ENCODE measurements around the gene FOXF1. TPM values are rescaled to one million over a fixed set of nuclear protein-coding genes. Genes with fewer than 3 reads are reported as not detected.

The FOXF1 gene
- total and polyA plus RNA-seq, 4 donors = 0.66 to 1.7 (median 1.1) TPM

DNA sequence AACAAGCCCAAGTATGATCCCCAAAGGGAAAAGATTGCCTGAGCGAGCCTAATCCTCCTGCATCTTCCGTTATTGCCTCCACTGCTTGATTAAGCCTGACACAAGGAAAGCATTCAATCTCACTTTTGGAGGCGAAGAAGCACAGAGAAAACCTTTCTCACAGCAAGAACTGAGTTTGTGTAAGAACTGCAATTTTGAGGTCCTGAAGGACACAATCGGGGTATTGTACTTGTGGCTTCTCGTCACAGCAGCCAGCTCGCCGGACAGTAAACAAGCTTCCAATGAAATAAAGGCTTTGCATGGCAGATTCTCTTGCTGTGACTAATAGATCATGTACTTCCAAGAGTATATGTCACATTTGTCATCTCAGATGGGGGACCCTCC lies 18.7 kb upstream of the FOXF1 start:
- no peak overlapping the region for H3K4me3 ChIP-seq (ENCODE audit: low read depth, low read length)
- peak in 2 of 6 donors; percentile 53 to 57 for DNase-seq (ENCODE audit: low read depth in 4 of 6, low spot score in 6 of 6)
- H3K36me3 ChIP-seq (ENCODE audit: control insufficient read depth, insufficient read depth, low read length) = no peaks in the 10 kb centered on the region
- H3K9me3 ChIP-seq (ENCODE audit: control insufficient read depth, insufficient read depth, low read length) = no peaks in the 10 kb centered on the region
- H3K27me3 ChIP-seq (ENCODE audit: control insufficient read depth, insufficient read depth, low read length) = peaks cover 80% of the 10 kb centered on the region
- 17% methylated on average over 3 of the region's 7 CpGs for WGBS (ENCODE audit: insufficient coverage)
- H3K27ac ChIP-seq (ENCODE audit: low read depth, low read length) = no peak overlapping the region
- peaks cover 23% of the 10 kb centered on the region for H3K4me1 ChIP-seq (ENCODE audit: control insufficient read depth, insufficient read depth, low read length)

DNA sequence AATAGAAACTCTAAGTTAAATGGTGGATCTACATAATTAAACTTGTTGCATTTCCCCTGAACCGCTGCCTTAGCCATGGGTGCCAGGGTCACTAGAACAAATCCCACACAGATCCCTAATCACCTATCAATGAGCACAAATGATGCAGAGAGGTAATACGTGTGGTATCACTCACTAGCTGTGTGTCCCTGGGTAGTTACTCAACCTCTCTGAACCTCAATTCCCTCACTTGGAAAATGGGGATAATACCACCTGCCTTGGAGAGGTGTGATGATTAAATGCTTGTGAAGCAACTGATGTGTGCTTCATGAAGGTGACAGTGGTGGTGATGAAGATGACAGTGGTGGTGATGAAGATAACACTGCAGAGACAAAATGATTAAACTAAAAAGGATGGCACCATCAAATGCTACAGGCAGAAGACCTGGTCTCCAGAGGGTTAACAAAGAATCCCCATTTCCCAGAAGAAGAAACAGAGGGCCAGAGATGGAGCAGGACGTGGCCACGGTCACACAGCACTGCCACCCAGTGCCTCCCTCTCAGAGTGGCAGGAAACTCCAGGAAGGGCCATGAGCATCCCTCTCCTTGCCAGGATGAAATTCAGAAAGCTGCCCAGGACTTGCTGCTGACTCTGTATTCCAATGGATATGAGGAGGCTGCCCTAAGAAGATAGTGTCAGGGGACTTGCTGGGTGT lies 17.9 kb upstream of the FOXF1 start:
- 42% methylated on average over 2 of the region's 4 CpGs for WGBS (ENCODE audit: insufficient coverage)
- peaks cover 85% of the 10 kb centered on the region for H3K27me3 ChIP-seq (ENCODE audit: control insufficient read depth, insufficient read depth, low read length)
- H3K4me1 ChIP-seq (ENCODE audit: control insufficient read depth, insufficient read depth, low read length) = peaks cover 23% of the 10 kb centered on the region
- no peaks in the 10 kb centered on the region for H3K36me3 ChIP-seq (ENCODE audit: control insufficient read depth, insufficient read depth, low read length)
- no peak for DNase-seq (ENCODE audit: low read depth in 4 of 6, low spot score in 6 of 6)
- no peak overlapping the region for H3K4me3 ChIP-seq (ENCODE audit: low read depth, low read length)
- H3K27ac ChIP-seq (ENCODE audit: low read depth, low read length) = no peak overlapping the region
- H3K9me3 ChIP-seq (ENCODE audit: control insufficient read depth, insufficient read depth, low read length) = no peaks in the 10 kb centered on the region

DNA sequence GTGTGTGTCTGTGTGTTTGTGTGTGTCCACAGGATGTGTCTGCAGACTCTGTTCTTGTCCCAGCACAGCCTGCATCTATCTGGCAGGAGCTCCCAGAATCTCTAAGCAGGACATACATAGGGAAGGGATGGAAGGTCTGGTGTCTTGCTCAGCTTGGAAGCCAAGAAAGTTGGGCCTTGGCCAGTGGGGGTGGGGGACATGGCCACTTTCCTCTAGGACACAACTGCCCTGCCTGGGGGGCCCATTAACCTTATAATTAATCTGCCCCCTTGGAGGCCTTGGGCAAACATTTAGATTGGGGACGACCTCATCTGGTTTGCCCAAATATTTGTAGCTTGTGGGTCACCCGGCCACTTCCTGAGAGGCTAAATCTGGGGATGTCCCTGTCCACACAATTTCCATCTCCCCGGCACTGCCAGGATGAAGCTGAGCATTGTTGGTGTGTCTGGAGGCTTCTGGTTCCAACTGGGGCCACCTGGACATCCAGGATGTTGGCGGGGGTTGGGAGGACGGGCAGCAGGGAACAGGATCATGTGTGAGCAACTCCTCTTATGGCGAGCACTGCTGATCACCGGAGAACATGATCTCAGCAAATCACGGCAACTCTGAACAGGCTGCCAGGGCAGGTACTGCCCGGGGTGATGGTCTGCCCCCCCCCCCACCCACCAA lies 17.2 kb upstream of the FOXF1 start:
- Histone ChIP-seq H3K4me1 (ENCODE audit: control insufficient read depth, insufficient read depth, low read length) (peaks cover 23% of the 10 kb centered on the region), H3K36me3 (ENCODE audit: control insufficient read depth, insufficient read depth, low read length) (no peaks in the 10 kb centered on the region), H3K27me3 (ENCODE audit: control insufficient read depth, insufficient read depth, low read length) (peaks cover 92% of the 10 kb centered on the region), H3K27ac (ENCODE audit: low read depth, low read length) (no peak overlapping the region), H3K4me3 (ENCODE audit: low read depth, low read length) (no peak overlapping the region), H3K9me3 (ENCODE audit: control insufficient read depth, insufficient read depth, low read length) (no peaks in the 10 kb centered on the region)
- 41% methylated on average over 6 of the region's 9 CpGs for WGBS (ENCODE audit: insufficient coverage)
- DNase-seq (ENCODE audit: low read depth in 4 of 6, low spot score in 6 of 6) = no peak

DNA sequence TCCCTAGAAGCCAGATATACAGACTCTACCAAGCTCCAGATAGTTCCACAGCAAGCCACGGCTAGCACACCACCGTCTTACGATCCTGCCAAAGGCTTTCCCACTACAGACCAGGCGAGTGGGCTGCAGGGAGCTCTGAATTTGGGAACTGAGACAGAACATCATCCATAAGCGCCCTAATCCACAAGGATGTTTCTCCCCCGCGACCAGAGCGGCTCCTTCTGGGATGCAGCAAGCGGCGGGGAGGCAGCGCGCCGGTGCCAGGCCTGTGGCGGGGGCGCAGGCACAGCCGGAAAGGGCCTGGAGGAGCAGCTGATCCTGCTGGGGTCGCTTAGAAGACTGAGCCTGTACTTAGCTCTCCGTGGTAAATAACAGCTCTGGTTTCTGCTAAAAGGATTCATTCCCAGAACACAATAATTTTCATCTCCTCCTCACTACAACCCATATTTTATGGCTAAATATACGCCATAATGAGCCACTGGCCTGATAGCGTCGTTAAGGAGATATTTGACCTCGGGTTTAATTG lies 16.2 kb upstream of the FOXF1 start:
- Histone ChIP-seq H3K27me3 (ENCODE audit: control insufficient read depth, insufficient read depth, low read length) (peaks cover 95% of the 10 kb centered on the region), H3K36me3 (ENCODE audit: control insufficient read depth, insufficient read depth, low read length) (no peaks in the 10 kb centered on the region), H3K27ac (ENCODE audit: low read depth, low read length) (no peak overlapping the region), H3K4me3 (ENCODE audit: low read depth, low read length) (no peak overlapping the region), H3K4me1 (ENCODE audit: control insufficient read depth, insufficient read depth, low read length) (peaks cover 33% of the 10 kb centered on the region), H3K9me3 (ENCODE audit: control insufficient read depth, insufficient read depth, low read length) (no peaks in the 10 kb centered on the region)
- DNase-seq (ENCODE audit: low read depth in 4 of 6, low spot score in 6 of 6) = peak in 1 of 6 donors; percentile 37
- 15% methylated on average over 20 of the region's 22 CpGs for WGBS (ENCODE audit: insufficient coverage)

DNA sequence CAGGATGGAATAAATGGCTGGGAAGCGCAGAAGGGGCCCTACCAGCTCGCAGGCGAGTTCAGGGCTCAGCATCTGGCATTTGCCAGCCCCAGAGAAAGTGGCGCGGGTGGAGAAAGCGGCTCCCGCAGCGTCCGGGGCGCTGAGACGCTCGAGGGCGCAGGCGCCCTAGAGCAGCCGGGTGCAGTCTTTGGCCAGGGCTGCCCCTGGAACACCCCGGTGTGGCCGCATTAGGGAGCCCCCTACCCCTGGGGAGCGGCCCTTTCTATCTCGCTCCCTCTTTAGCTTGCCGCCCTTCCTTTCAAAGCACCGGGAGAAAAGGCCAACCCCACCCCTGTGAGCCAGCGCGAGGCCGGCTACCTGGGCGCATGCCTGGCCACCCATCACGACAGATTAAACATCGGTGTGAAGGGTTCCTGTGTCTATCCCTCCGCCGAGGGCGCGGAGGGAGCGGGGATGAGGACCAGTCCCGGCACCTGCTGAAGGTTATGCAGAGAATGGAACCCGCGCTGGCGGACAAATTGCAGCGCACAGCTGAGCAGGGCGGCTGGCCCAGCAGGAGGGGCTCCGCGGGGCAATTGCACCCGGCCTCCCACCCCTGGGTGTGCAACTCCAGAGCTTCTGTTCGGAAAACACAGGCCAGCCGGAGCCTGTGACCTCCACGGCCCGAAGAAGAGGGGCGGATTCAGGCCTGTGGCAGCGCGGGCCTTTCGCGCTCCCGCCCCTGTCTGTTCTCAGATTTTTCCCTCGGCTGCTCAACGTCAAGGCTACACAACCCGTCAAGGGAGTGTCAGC lies 15.6 kb upstream of the FOXF1 start:
- H3K27me3 ChIP-seq (ENCODE audit: control insufficient read depth, insufficient read depth, low read length) = peaks cover 95% of the 10 kb centered on the region
- H3K9me3 ChIP-seq (ENCODE audit: control insufficient read depth, insufficient read depth, low read length) = no peaks in the 10 kb centered on the region
- no peak for DNase-seq (ENCODE audit: low read depth in 4 of 6, low spot score in 6 of 6)
- WGBS (ENCODE audit: insufficient coverage) = 7% methylated on average over 54 of the region's 54 CpGs
- peaks cover 35% of the 10 kb centered on the region for H3K4me1 ChIP-seq (ENCODE audit: control insufficient read depth, insufficient read depth, low read length)
- H3K4me3 ChIP-seq (ENCODE audit: low read depth, low read length) = no peak overlapping the region
- H3K27ac ChIP-seq (ENCODE audit: low read depth, low read length) = no peak overlapping the region
- no peaks in the 10 kb centered on the region for H3K36me3 ChIP-seq (ENCODE audit: control insufficient read depth, insufficient read depth, low read length)

DNA sequence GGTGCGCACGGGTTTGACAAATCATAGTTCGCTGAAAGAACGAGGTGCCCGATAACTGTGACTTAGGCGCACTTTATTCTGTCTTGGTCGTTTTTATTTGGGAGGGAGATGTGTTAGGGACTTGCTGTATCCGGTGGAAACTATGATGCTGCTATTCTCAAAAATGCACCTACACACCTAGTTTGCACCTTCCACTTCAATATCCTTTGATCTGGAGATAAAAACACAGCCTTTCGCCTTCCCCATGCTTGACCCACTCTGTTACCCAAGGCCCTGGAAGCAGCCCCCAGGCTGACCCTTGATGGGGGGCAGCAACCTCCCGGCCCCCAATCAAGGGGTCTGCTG lies 15.0 kb upstream of the FOXF1 start:
- Histone ChIP-seq H3K27ac (ENCODE audit: low read depth, low read length) (no peak overlapping the region), H3K36me3 (ENCODE audit: control insufficient read depth, insufficient read depth, low read length) (no peaks in the 10 kb centered on the region), H3K9me3 (ENCODE audit: control insufficient read depth, insufficient read depth, low read length) (no peaks in the 10 kb centered on the region), H3K4me3 (ENCODE audit: low read depth, low read length) (no peak overlapping the region), H3K4me1 (ENCODE audit: control insufficient read depth, insufficient read depth, low read length) (peaks cover 35% of the 10 kb centered on the region), H3K27me3 (ENCODE audit: control insufficient read depth, insufficient read depth, low read length) (peaks cover 95% of the 10 kb centered on the region)
- no peak for DNase-seq (ENCODE audit: low read depth in 4 of 6, low spot score in 6 of 6)
- WGBS (ENCODE audit: insufficient coverage) = 13% methylated on average over 6 of the region's 10 CpGs

DNA sequence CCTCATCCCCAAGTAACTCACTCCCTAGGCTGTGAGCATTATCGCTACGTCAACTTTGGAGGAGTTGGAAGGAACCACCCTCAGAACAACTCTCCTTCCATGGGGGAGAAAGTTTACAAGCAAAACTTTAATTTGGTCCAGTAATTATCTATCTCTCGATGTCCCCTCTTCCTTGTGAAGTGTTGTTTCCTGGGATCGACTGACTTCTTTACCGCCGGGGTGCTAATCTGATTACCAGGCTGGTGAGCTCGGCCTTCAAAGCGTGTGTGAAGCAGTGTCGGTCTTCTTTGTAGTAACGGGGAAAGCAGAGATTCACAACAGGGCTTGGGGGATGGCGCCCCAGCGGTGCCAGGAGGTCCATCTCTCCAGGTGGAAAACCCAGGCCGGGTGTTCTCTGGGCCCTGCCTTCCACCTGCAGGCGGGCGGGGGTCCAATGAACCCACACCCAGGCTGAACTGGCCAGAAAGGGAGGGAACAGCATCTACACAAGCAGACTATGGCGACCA lies 14.5 kb upstream of the FOXF1 start:
- DNase-seq (ENCODE audit: low read depth in 4 of 6, low spot score in 6 of 6) = no peak
- no peaks in the 10 kb centered on the region for H3K36me3 ChIP-seq (ENCODE audit: control insufficient read depth, insufficient read depth, low read length)
- WGBS (ENCODE audit: insufficient coverage) = 5% methylated on average over 9 of the region's 16 CpGs
- H3K4me3 ChIP-seq (ENCODE audit: low read depth, low read length) = no peak overlapping the region
- peaks cover 100% of the 10 kb centered on the region for H3K27me3 ChIP-seq (ENCODE audit: control insufficient read depth, insufficient read depth, low read length)
- peaks cover 35% of the 10 kb centered on the region for H3K4me1 ChIP-seq (ENCODE audit: control insufficient read depth, insufficient read depth, low read length)
- no peaks in the 10 kb centered on the region for H3K9me3 ChIP-seq (ENCODE audit: control insufficient read depth, insufficient read depth, low read length)
- H3K27ac ChIP-seq (ENCODE audit: low read depth, low read length) = no peak overlapping the region

DNA sequence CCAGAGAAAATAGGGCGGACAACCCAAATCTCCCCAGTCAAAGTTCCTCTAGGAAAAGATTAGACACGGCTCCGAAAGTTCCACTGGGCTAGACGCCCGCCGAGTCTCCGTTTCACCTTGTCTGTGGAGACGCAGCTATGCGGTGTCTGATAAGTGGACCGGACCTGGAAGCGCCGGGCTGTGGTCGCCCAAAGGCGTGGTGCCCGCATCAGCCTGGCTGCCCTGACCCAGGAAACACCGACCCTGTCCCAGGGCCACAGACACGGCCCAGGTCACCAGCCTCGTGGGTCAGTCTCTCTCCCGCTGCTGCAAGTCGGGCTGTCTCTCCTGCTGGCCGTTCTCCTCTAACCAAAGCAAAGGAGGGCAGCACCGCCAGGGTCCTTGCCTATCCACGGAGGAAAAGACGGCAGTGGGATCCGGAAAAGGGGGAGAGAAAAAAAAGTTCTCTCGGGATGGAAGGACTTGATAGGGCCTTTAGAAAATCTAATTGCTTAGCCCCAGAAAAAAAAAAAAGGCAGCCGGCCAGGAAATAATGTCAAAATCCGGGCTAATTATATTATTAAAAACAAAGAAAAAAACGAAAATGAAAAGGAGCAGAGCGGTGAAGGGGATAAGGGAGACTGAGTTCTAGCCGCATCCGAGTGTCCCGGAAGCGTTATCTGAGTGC lies 13.9 kb upstream of the FOXF1 start:
- no peaks in the 10 kb centered on the region for H3K36me3 ChIP-seq (ENCODE audit: control insufficient read depth, insufficient read depth, low read length)
- no peak overlapping the region for H3K27ac ChIP-seq (ENCODE audit: low read depth, low read length)
- no peak for DNase-seq (ENCODE audit: low read depth in 4 of 6, low spot score in 6 of 6)
- H3K27me3 ChIP-seq (ENCODE audit: control insufficient read depth, insufficient read depth, low read length) = peaks cover 100% of the 10 kb centered on the region
- H3K4me1 ChIP-seq (ENCODE audit: control insufficient read depth, insufficient read depth, low read length) = peaks cover 30% of the 10 kb centered on the region
- no peaks in the 10 kb centered on the region for H3K9me3 ChIP-seq (ENCODE audit: control insufficient read depth, insufficient read depth, low read length)
- no peak overlapping the region for H3K4me3 ChIP-seq (ENCODE audit: low read depth, low read length)
- 3% methylated on average over 27 of the region's 34 CpGs for WGBS (ENCODE audit: insufficient coverage)

DNA sequence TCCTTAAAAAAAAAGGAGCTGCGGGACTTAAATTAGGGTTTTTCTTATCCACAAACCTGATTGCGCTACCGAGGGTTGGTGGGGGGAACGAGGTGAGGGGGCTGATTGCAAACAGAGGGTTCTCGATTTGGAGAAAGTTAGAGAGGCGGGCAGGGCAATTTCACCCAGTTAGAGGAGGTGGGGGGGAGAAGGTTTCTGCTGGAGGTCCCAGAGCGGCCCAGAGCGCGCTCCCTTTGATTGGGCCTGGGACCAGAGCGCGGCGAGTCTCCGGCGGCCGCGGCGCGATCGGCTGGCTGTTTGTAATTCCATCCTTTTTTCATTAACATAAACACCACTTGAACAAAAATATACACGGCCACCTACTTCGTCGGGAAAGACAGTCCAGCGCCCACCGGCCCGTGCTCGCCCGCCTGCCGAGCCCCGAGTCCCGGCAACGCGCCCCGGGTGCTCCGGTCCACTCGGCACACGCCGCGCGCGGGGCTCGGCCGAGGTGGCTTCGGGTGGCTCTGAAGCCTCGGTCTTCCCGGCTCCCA lies 13.3 kb upstream of the FOXF1 start:
- no peak for DNase-seq (ENCODE audit: low read depth in 4 of 6, low spot score in 6 of 6)
- Histone ChIP-seq H3K36me3 (ENCODE audit: control insufficient read depth, insufficient read depth, low read length) (no peaks in the 10 kb centered on the region), H3K4me3 (ENCODE audit: low read depth, low read length) (no peak overlapping the region), H3K27me3 (ENCODE audit: control insufficient read depth, insufficient read depth, low read length) (peaks cover 100% of the 10 kb centered on the region), H3K9me3 (ENCODE audit: control insufficient read depth, insufficient read depth, low read length) (no peaks in the 10 kb centered on the region), H3K4me1 (ENCODE audit: control insufficient read depth, insufficient read depth, low read length) (peaks cover 24% of the 10 kb centered on the region), H3K27ac (ENCODE audit: low read depth, low read length) (no peak overlapping the region)
- WGBS (ENCODE audit: insufficient coverage) = 1% methylated on average over 40 of the region's 45 CpGs

Data from spinal cord (tissue), 10 donors.